Fibroblast of skin of abdomen (primary cell): ENCODE results near the gene RBBP9. TPM values are rescaled to one million over a fixed set of nuclear protein-coding genes. Genes with fewer than 3 reads are reported as not detected.
"Not testable (repeated sequence)": the region's sequence is repeated elsewhere in the genome, so short reads cannot be mapped to it uniquely, and the experiment has no call there.

Experiments used
- DNase-seq: peaks from one replicate; pipeline ENCODE4 v3.0.0-alpha.2; 2013
- polyA plus RNA-seq, 2 experiments: library from polyadenylated mRNA; unstranded; fragments of 120-200 nt; gene quantifications; one replicate each; pipeline ENCODE4 v1.2.1, GENCODE V29; 2013; ENCODE audit not compliant: insufficient read length in 2 of 2

RBBP9 gene
- 12.9 TPM for polyA plus RNA-seq (2013, experiment 1 of 2; ENCODE audit: insufficient read length)
- polyA plus RNA-seq (2013, experiment 2 of 2; ENCODE audit: insufficient read length) = 12.5 TPM

- peak; percentile 77 for DNase-seq
These were observed at the start of gene RBBP9 for GRCh38 chr20:18496740-18497592. Gene RBBP9, minus strand, starts transcription at chr20:18497225. Its CDS starts 58 bp downstream, at chr20:18497167.

GRCh38 chr20:18545566-18545965, 48.5 kb upstream of the RBBP9 start:
- DNase-seq = no peak

- no peak for DNase-seq
These were observed 46.9 kb upstream of the RBBP9 start for GRCh38 chr20:18543932-18544331.

GRCh38 chr20:18543216-18543615, 46.2 kb upstream of the RBBP9 start:
- no peak for DNase-seq

- no peak for DNase-seq
These were observed 44.7 kb upstream of the RBBP9 start for GRCh38 chr20:18541741-18542140.

- DNase-seq = no peak
These were observed 40.6 kb upstream of the RBBP9 start for GRCh38 chr20:18537651-18538050.

GRCh38 chr20:18533978-18534644, 37.1 kb upstream of the RBBP9 start:
- no peak for DNase-seq

GRCh38 chr20:18533491-18533890, 36.5 kb upstream of the RBBP9 start:
- DNase-seq = no peak

- no peak for DNase-seq
These were observed 35.6 kb upstream of the RBBP9 start for GRCh38 chr20:18532626-18533025.

- no peak for DNase-seq
These were observed 32.0 kb upstream of the RBBP9 start for GRCh38 chr20:18529041-18529440.

GRCh38 chr20:18527836-18528235, 30.8 kb upstream of the RBBP9 start:
- DNase-seq = peak; percentile 16

- no peak for DNase-seq
These were observed 30.3 kb upstream of the RBBP9 start for GRCh38 chr20:18527339-18527738.

- DNase-seq = not testable (repeated sequence)
These were observed 29.7 kb upstream of the RBBP9 start for GRCh38 chr20:18526761-18527160.

GRCh38 chr20:18524646-18525045, 27.6 kb upstream of the RBBP9 start:
- DNase-seq = peak; percentile 39

GRCh38 chr20:18523066-18523465, 26.0 kb upstream of the RBBP9 start:
- DNase-seq = no peak

- peak; percentile 7 for DNase-seq
These were observed 25.0 kb upstream of the RBBP9 start for GRCh38 chr20:18522066-18522465.

GRCh38 chr20:18515973-18516372, 18.9 kb upstream of the RBBP9 start:
- DNase-seq = no peak

- no peak for DNase-seq
These were observed 17.1 kb upstream of the RBBP9 start for GRCh38 chr20:18514127-18514526.

- DNase-seq = no peak
These were observed 16.2 kb upstream of the RBBP9 start for GRCh38 chr20:18513208-18513607.

- no peak for DNase-seq
These were observed 14.5 kb upstream of the RBBP9 start for GRCh38 chr20:18511571-18511970.

GRCh38 chr20:18507218-18508191, 10.5 kb upstream of the RBBP9 start, which contains the start of gene SEC23B:
Gene SEC23B, plus strand, starts transcription at chr20:18507940. Its CDS starts 2,896 bp downstream, at chr20:18510836.
- DNase-seq = peak; percentile 96

GRCh38 chr20:18506744-18507143, 9.7 kb upstream of the RBBP9 start:
- DNase-seq = no peak
